ENCODE data around the gene ZMYND12. TPM values are rescaled to one million over a fixed set of nuclear protein-coding genes. Genes with fewer than 3 reads are reported as not detected.

Gene ZMYND12
- total RNA-seq, 1 donor from 2014 or later, result not detected

DNA sequence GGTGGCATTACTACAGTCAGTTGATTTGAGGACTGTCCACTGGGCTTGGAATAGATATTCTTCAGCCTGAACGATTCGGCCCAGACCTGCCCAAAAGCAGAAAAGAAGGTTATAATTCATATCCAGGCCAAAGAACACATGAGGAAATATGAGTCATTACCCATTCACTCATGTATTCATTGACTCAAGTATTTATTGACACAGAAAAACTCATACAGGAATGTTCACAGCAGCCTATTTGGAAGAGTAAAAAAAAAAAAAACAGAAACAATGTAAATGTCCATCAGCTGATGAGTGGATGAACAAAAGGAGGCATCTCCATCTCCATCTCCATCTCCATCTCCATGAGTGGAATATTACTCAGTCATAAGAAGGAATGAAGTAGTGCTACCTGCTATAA lies 15.9 kb downstream of the ZMYND12 start:
- no peak for DNase-seq

DNA sequence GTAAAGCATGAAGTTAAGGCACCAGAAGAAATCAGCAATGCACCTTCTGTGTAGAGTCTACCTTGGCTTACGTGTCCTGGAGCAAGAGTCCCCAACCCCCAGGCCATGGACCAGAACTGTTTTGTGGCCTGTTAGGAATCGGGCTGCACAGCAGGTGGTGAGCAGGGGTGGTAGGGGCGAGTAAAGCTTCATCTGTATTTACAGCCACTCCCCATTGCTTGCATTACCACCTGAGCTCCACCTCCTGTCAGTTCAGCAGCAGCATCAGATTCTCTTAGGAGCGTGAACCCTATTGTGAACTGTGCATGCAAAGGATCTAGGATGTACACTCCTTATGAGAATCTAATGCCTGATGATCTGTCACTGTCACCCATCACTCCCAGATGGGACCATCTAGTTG lies 21.5 kb downstream of the ZMYND12 start:
- no peak for DNase-seq

DNA sequence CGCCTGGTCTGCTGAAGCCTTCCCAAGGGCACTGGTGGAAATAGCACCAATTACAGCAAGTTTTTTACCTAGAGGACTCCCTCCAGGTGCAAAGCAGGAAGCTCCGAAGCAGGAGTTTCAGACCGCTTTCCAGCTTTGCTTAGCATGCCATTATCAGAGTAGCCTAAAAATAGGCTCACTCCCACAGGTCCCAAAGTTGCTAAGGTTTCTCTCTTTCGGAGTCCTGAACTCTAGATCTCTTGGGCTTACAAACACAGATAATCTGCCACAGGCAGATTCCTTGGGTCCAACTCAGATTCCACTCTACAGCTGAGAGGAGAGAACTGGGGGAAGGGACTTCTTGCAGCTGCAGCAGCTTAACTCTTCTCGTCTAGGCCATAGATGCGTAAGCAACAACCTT lies 22.5 kb downstream of the ZMYND12 start:
- DNase-seq, result no peak

DNA sequence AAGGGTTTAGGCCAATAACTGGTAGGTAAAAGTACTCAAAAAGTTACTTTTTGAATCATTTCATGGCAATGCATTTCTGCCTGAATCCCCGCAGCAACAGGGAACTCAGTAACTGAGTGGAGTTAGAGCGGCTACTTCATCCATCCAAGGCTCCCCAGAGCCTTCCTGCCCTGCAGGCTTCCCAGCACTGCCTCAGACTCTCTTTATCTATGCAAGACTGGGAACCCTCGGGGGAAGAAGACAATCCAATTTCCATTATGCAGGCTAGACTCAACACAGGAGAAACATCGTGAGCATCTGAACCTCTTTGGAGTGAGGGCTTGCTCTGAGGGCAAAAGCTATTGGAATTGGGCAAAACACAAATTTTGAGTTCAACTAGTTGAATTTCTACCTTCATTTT lies 23.1 kb downstream of the ZMYND12 start:
- no peak for DNase-seq

DNA sequence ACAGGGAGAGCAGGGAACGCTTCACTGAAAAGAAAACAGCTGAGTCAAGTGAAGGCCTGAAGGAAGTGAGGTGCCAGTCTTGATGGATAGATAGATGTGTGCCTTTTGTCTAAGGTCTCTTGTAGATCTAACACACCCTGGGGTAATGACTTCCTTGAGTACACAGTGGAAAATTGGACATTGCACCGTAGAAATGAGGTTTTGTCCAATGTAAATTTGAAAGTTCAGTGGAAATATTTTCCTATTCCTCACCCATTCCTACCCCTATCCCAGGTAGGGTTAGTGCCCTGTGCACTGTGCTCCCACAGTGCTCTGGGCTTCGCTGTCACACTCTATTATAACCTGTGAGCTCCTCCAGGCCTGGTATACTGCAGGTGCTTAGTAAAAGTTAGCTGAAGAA lies 24.3 kb downstream of the ZMYND12 start:
- DNase-seq, result no peak

DNA sequence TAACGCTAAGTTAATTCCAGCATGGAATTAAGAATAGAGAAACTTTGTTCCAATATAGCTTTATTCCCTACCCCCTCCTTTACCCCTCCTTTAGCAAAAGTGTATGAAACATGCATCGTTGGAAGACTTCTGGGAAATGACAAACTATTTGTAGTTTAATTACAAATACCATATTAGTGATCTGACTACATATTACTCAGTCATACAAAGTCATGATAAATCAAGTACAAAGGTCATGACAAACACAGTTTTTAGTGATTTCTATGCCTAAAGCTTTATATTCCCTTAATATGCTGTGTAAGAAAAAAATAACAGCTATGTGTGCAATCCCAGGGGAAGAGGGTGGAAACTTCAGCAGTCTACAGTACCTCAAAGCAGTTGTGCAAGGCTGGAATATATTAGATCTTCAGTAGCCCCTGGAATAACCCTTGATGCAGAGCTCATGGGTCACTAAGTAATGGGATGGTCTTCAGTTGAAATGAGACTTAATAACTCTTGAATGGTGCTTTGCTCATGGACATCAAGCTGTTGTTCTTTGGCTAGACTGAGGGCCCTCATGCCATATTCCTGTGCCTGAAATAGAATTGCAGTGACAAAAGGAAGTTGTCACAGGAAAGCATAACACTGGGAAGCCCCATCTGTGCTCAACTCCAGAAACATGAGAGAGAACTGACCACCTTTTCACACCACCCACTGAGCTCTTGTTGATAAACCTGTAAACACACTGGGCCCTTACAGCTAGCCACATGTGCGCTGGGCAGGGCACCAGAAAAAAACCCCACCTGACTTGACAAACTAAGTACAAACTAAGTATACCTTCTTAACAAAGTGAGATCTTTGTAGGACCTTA lies 25.3 kb downstream of the ZMYND12 start:
- no peak for DNase-seq

DNA sequence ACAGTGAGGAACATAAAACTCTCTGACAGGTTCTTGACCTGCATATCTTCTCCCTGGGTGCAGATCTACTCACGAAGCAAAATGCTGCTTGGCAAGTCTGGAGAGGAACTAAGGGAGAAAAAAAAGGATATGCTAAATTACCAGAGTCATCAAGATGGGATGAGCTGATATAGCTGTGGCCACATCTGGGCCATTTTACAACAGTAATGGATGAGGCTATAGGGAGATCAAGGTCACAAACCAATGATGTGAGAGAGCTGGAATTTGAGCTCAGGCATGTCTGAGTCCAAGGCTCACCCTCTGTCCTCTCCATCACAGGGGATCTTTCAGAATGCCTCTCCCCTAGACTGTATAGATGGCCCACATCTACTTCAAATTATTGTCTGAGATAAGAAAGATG lies 26.2 kb downstream of the ZMYND12 start:
- no peak for DNase-seq

DNA sequence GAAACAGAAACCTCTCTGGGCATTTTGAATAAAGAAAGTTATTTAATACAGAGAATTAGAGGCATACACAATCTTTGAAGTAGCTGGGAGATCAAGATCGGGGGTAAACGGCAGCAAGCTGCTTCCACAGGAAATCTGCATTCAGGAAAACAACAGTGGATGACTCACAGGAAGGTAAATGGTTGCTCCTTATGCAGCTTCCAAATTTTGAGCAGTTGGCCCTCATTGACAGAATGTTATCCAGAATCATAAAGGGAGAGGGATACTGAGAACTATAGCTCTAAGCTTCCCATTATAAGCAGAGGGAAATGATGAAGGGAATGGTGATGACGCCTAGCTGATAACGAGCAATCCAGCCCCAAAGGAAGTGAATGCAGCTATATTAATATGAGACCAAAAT lies 28.6 kb downstream of the ZMYND12 start:
- no peak for DNase-seq

DNA sequence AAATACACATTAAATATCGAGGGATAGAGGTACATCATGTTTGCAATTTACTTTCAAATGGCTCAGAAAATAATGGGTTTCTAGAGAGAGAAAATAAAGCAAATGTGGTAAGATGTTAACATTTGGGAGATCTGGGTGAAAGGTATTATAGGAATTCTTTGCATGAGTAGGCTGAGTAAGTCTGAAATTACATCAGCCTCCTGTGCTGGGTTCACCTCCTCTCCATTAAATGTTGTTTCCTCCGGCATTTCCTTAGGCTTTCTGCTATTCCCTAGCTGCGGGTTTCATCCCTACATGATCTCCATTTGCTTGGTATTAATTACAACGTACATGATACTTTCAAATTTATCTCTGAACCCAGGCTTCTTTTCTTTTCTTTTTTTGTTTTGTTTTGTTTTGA lies 31.6 kb downstream of the ZMYND12 start:
- DNase-seq, result no peak

DNA sequence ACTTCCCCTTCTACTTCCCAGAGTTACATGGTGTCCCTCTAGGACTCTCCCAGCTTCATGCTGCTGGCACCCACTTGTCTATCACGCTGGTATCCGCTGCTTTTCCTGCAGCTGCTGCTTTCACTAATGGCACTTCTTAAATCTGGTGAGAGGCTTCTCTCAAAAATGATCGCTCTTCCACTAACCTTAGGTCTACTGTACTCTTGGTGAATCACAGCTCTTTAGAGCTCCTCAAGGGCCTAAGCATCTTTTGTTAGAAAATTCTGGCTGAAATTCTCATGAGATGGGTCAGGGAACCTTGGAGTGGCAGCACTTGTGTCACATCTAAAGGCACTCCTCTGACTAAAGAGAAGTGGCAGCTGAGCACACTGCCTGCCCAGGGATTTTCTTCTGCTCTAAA lies 32.1 kb downstream of the ZMYND12 start:
- no peak for DNase-seq

DNA sequence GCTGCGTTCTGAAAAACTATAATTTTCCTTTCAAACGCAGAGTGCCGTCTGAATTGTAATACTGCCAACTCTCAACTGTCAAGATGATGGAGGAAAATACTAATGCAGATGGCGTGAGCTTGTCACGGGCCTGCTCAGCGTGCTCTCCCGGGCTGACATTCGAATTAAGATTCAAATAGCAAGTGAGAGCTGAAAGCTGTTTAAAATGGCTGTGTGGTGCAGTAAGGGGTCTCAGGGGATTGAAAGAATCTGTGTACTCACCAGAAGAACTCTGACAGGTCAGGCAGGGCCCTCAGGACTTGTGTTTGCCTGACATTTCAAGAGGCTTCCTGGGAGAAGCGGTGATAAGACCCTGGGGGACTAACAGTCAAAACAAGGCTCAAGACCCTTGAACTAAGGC lies 33.1 kb downstream of the ZMYND12 start:
- no peak for DNase-seq

DNA sequence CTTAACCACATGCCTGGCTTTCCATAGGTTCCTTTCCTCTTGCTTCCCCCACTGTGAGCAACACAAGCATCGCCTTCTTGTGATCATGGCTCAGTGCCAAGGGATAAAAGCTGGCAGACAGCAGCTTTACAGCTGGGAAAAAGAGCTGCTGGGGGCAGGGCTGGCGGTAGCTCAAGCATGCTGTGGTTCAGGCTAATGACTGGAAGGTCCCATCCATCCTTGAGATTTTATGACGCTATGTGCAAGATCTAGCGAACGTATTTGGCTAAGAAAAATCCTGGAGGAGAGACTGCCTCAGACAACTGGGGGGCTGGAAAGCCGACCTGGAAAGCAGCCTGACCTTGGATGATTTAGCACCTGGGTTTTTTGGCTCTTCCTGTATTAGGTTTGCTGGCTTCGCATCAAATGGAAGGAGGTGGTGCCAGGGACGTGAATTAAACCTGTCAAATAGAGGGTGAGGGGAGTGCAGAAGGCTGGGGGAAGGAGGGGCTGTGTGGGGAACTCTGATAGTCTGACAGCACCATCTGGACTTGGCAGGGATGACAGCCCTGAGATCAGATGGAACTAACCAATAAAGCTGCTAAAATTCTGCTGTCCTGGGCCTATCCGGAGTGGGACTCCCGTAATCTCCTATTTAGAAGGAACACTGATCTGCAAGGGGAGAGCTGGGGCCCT lies 34.8 kb downstream of the ZMYND12 start:
- peak; percentile 57 for DNase-seq

DNA sequence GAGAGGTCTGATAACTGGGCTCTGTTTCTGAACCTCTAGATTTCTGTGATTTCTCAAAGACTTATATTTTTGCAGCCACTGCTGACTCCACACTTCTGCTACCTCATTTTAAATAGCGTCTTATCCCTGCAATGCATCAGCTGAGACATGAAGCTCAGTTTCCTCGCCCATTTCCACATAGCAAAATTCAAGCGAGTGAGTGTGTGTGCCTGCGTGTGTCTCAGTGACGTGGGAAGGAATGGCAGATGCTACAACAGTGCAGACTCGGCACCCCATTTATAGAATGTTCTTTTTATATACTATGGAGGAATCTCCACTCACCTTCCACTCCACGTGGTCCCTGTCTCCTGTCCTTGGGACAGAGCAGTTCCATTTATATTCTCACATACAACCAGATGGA lies 35.7 kb downstream of the ZMYND12 start:
- no peak for DNase-seq

DNA sequence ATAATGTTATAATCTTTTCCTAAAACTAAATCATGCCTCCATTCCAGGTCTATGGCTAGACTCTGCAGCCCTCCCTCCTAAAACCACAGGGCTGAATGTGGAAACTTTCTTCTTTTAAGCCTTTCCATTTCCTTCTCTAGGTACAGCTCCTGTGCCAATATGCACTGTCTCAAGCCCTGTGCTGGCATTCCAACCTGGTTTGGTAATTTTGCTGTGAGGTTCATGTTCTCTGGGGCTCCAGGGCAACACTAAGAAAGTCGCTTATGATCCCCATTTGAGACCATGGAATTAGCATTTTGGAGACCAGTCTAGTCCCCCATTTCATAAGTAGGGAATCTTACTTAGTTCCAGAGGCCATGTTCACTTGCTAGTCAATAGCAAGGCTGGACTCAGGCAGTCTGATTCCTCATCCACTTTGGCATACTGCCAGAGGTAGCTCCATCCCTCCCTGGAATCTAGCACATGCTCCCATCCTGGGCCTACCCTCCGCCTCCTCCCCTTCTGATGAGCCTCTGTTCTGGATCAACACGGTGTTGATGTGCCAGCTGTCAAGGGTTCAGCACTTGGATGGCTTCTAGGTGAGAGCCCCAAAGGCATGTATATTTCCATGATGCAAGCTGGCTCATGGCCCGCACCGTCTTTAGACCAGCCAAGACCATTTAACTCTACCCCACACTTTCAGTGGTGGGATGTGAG lies 36.5 kb downstream of the ZMYND12 start:
- DNase-seq, result no peak

DNA sequence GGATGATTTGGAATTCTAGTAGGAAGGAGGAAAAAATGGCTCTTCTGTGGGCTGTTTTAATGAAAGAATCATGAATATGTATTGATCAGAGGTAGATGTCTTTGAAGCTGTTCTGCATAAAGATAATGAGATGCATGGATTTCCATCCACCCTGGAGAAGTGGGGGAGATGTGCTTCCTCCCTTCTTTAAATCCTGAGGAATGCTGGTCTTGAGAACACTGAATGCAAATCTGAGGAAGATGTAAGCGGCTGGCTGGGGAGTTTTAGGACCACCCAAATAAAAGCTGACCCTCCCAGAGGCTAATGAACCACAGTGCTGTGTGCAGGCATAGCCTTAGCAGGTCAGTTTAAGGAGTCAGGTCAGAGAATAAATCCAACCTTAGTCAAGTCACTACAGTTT lies 37.3 kb downstream of the ZMYND12 start:
- no peak for DNase-seq

DNA sequence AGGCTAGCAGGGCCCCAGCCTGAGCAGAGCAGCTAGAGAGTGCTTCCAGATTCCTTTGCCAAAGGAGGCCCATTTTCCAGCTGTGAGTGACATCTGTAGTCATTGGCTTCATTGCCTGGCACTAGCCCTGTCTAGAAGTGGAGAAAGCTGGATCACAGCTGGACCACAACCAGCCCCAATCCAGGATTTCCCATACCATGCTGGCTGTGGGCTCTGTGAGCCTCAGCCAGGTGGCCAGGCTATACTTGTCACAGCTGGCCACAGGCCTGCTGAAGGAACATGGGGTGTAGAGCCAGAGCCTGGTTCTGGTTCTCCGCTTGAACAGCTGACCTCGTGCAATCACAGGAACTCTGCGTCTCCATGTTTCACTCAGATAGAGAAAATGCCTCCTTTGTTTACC lies 38.7 kb downstream of the ZMYND12 start:
- DNase-seq, result no peak

DNA sequence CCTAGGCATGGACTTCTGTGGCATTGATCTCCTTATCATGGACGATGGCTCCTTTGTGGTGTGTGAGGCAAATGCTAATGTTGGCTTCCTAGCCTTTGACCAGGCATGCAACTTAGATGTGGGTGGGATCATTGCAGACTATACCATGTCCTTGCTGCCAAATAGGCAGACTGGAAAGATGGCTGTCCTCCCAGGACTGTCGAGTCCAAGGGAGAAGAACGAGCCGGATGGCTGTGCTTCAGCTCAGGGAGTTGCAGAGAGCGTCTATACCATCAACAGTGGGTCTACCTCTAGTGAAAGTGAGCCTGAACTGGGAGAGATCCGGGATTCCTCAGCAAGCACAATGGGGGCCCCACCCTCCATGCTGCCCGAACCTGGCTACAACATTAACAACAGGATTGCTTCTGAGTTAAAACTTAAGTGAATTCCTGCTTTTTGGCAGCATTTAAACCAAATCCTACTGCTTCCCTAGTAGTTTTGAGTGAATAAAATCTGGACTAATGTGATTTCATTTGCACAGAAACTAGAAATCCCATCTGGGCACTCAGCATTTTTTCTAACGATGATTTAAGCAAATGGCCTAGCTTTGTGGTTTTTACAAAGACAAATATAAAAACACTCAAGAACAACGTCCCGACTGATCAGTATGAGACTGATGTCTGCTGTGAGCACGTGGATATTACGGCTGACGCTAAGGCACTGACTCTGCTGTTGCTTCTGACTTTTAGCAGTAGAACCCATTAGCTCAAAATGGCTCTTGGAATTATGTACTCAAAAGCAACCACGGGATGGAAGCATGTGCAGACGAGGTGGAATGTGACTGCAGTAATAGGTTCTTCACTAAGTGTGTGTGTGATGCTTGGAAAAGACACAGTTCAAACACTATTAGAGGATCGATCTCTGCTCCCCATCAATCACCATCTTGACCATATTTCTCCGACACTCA lies 41.0 kb downstream of the ZMYND12 start:
- DNase-seq, result no peak

DNA sequence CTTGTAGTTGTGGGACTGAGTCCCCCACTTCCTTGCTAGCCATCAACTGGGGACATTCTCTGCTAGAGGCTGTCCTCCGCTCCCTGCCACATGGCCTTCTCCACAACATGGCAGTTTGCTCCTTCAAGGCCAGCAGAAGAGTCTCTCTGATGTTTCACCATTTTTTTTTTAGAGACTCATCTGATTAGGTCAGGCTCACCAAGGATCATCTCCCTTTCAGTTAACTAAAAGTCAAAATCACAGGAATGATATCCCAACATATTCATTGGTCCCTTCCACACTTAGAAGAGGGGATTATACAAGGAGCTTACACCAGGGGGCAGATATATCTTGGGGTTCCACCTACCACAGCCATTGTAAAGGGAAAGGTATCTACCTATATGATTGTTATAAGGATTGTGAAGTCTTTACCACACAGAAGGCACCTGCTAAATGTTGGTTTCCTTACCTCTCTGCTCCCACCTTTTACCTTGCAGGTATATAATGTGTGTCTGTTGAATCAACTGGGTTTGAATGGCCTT lies 51.9 kb downstream of the ZMYND12 start:
- no peak for DNase-seq

DNA sequence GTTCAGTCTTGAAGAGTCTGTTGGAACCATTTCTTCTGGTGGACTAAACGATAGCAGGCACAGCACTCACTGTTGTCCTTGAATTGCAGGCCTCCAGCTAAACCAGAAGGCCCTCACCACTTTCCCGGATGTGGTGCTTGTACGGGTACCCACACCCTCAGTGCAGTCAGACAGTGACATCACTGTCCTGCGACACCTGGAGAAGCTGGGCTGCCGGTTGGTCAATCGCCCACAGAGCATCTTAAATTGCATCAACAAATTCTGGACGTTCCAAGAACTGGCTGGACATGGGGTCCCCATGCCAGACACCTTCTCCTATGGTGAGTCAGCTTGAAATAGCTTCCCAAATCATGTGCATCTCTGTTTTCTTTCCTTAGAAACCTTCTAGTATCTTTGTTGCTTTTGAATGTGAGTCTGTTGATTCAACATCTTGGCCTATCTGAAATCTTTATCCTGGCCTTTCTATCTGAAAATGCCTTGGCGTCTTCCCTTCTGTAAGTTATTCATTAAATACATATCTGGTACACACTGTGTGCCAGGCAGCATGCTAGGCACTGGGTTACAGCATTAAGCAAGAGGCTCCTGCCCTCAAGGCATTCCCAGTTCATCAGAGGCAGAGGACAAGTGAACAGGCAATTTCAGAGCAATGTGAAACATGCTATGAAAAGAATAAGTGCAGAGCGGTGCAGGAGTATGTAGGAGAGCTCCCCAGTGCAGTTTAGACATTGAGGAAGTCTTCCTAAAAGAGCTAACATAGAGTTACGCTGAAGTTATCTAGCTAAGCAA lies 56.3 kb downstream of the ZMYND12 start:
- no peak for DNase-seq

DNA sequence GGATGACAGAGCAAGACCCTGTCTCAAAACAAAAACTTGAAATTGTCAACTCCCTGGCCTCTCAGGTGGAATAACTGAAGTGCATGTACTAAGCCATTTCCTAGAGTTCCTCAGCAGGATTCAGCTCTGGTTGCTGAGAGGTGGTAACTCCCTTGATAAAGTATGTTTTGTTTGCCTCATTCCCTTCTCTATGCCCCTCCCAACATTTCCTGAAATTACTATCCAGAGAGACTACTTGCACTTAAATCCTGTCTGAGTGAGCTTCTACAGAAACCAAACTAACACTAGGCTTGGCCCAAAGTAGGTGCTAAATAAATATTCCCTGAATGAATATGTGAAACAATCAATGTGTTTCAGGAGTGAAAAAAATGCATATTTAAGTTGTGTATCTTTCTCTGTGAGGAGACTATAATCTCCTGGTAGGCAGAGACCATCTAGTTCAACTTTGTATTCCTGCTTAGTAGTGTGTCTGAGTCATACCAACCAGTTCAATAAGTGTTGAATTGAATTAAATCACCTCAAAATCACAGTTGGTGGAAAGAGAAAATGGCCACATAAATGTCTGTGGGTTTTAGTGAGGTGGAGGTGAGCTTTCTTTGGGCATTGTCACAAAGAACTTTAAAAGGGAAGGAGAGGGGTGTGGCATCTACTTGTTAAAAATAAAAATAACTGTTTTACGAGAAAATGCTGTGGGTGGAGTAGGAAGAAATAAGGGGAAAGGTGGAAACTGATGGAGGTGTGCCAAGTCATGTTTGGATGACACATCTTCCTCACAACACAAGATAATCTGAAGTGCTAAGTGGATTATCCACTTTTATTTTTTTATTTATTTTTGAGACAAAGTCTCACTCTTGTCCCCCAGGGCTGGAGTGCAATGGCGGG lies 62.6 kb downstream of the ZMYND12 start:
- no peak for DNase-seq
